Adrenal gland (tissue), 5 donors: ENCODE data around the gene CASTOR1.

Experiments used
- CTCF ChIP-seq, 6 experiments: fragments of 450-650 bp in 4 of 6; fragments of 200-600 bp in 2 of 6; sonication (generic) in 1 of 6; IDR thresholded peaks; 1 replicate in 5 of 6; 2 replicates in 1 of 6; pipeline versions ENCODE4 v1.5.1 to v1.8.0; 2016 to 2021; ENCODE audit warnings: antibody characterized with exemption in 6 of 6, mild to moderate bottlenecking in 2 of 6, moderate library complexity in 1 of 6
- POLR2A ChIP-seq, 2 donors: fragments of 450-650 bp; IDR thresholded peaks; one replicate each; pipeline ENCODE4 v1.6.1; 2017; ENCODE audit warnings: antibody characterized with exemption in 2 of 2, mild to moderate bottlenecking in 2 of 2, moderate library complexity in 1 of 2
- donor health status: DM: no; HTN: no; CAD: no.

GRCh38 chr22:30250661-30251267 is 38.5 kb downstream of the CASTOR1 start:
- TF ChIP-seq CTCF (IDR thresholded peaks at IDR 0.05): no peak
- no peak for TF ChIP-seq POLR2A (IDR thresholded peaks at IDR 0.05)
